Cardiac septum (tissue), 1 donor: ENCODE results near the gene FTO. TPM values are rescaled to one million over a fixed set of nuclear protein-coding genes. Genes with fewer than 3 reads are reported as not detected.
"Not testable (repeated sequence)": the region's sequence is repeated elsewhere in the genome, so short reads cannot be mapped to it uniquely, and the experiment has no call there.

Source experiments
- DNase-seq: peaks from one replicate; pipeline ENCODE4 v3.0.0-alpha.2; 2020; ENCODE audit warnings: low spot score
- intact Hi-C: fragments of 100-400 bp; cut with DNase I; formaldehyde crosslinking; loops from one replicate; pipeline ENCODE4 v1.14.0; 2022
- total RNA-seq: library from RNA; stranded (reverse); fragmentation: NEBNext Ultra II Directional; extraction: Animal tissue kit (Norgen Biotek cat#: 25700); gene quantifications from one replicate; pipeline ENCODE4 v1.2.1, GENCODE V29; 2021
- donor health status: DM: no; HTN: no; CAD: no.

The FTO gene
- total RNA-seq, 1 donor from 2014 or later: 70.4 TPM

- intact Hi-C loops: no loop called here
- DNase-seq: no peak
These were observed 469.5 kb downstream of the FTO start for GRCh38 chr16:54173490-54173889.

- peak; percentile 15 for DNase-seq
- intact Hi-C loops: no loop called here
These were observed 470.2 kb downstream of the FTO start for GRCh38 chr16:54174201-54174600.

- intact Hi-C loops: no loop called here
- peak; percentile 2 for DNase-seq
These were observed 470.8 kb downstream of the FTO start for GRCh38 chr16:54174750-54175149.

- intact Hi-C loops: no loop called here
These were observed 471.2 kb downstream of the FTO start for GRCh38 chr16:54175169-54175551.

GRCh38 chr16:54175552-54176375, 471.8 kb downstream of the FTO start:
- DNase-seq: peak; percentile 6
- intact Hi-C loops: no loop called here

More at GRCh38 chr16:54175169-54175551, 471.2 kb downstream of the FTO start:
- DNase-seq: peak; percentile 24

GRCh38 chr16:54176376-54176901, 472.5 kb downstream of the FTO start:
- peak; percentile 38 for DNase-seq
- intact Hi-C loops: no loop called here

- peak; percentile 51 for DNase-seq
- intact Hi-C loops: no loop called here
These were observed 473.3 kb downstream of the FTO start for GRCh38 chr16:54177052-54177861.

GRCh38 chr16:54177862-54178477, 474.0 kb downstream of the FTO start:
- DNase-seq: peak; percentile 26
- intact Hi-C loops: no loop called here

GRCh38 chr16:54178478-54178976, 474.6 kb downstream of the FTO start:
- intact Hi-C loops: no loop called here
- DNase-seq: peak; percentile 76

GRCh38 chr16:54180421-54181359, 476.7 kb downstream of the FTO start:
- intact Hi-C loops: no loop called here

GRCh38 chr16:54181683-54182329, 477.9 kb downstream of the FTO start:
- peak; percentile 27 for DNase-seq
- intact Hi-C loops: not testable (repeated sequence)

More at GRCh38 chr16:54180421-54181359, 476.7 kb downstream of the FTO start:
- peak; percentile 0 for DNase-seq

GRCh38 chr16:54185045-54185444, 481.1 kb downstream of the FTO start:
- no peak for DNase-seq
- intact Hi-C loops: no loop called here

- intact Hi-C loops: loop anchor here (5.0 to 10.0 kb wide), 3 partner anchors 96 to 744 kb away; partner anchors contain the start of genes IRX3 and IRX5
- no peak for DNase-seq
These were observed 487.2 kb downstream of the FTO start for GRCh38 chr16:54191163-54191562.

GRCh38 chr16:54191592-54191991, 487.6 kb downstream of the FTO start:
- intact Hi-C loops: loop anchor here (5.0 to 10.0 kb wide), 3 partner anchors 96 to 743 kb away; partner anchors contain the start of genes IRX3 and IRX5
- no peak for DNase-seq

- peak; percentile 60 for DNase-seq
- intact Hi-C loops: loop anchor here (5.0 to 10.0 kb wide), 3 partner anchors 94 to 742 kb away; partner anchors contain the start of genes IRX3 and IRX5
These were observed 489.2 kb downstream of the FTO start for GRCh38 chr16:54193013-54193664.

GRCh38 chr16:54193665-54194333, 489.8 kb downstream of the FTO start:
- intact Hi-C loops: loop anchor here (5.0 to 10.0 kb wide), 3 partner anchors 94 to 741 kb away; partner anchors contain the start of genes IRX3 and IRX5
- DNase-seq: peak; percentile 88

- intact Hi-C loops: loop anchor here (5.0 to 10.0 kb wide), 3 partner anchors 93 to 740 kb away; partner anchors contain the start of genes IRX3 and IRX5
- peak; percentile 87 for DNase-seq
These were observed 490.4 kb downstream of the FTO start for GRCh38 chr16:54194334-54194743.
